ENCODE measurements around the gene MEST.

DNA sequence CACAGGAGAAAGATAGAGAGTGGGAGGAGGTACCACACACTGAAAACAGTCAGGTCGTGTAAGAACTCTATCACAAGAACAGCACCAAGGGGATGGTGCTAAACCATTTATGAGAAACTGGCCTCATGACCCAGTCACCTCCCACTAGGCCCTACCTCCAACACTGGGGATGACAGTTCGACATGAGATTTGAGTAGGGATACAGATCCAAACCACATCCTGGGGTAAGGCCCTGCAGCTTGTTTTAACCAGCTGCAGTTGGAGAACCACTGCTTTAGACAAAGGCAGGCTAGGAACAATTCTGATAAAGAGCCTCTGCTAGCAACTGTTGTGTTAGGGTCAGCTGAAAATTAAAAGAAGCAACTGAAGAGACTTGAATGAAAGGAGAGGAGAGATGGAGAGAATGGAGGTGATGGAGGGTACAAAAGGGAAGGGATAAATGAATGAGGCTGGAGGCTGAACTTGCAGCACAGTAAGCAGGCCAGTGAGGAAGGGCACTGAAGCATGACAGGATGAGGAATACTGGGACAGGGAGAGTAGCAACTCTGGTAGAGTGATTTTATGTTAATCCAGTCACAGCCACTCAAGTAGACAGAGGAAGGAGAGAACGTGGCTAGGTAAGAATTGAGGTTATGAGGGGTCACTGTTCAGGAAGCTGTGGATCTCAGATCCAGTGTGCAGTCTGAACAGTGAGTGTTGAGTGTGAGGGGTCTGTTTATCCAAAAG lies 23.6 kb downstream of the MEST start:
- TF ChIP-seq, protein P1, sequence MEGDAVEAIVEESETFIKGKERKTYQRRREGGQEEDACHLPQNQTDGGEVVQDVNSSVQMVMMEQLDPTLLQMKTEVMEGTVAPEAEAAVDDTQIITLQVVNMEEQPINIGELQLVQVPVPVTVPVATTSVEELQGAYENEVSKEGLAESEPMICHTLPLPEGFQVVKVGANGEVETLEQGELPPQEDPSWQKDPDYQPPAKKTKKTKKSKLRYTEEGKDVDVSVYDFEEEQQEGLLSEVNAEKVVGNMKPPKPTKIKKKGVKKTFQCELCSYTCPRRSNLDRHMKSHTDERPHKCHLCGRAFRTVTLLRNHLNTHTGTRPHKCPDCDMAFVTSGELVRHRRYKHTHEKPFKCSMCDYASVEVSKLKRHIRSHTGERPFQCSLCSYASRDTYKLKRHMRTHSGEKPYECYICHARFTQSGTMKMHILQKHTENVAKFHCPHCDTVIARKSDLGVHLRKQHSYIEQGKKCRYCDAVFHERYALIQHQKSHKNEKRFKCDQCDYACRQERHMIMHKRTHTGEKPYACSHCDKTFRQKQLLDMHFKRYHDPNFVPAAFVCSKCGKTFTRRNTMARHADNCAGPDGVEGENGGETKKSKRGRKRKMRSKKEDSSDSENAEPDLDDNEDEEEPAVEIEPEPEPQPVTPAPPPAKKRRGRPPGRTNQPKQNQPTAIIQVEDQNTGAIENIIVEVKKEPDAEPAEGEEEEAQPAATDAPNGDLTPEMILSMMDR (IDR thresholded peaks at IDR 0.05), result no peak
- TF ChIP-seq POLR2A (IDR thresholded peaks at IDR 0.05) (no peak), POLR2AphosphoS5 (IDR thresholded peaks at IDR 0.05) (no peak), EP300 (IDR thresholded peaks at IDR 0.05) (no peak)
